ENCODE results near the gene CASK.
A peak's percentile ranks its signal among the peaks of the same experiment; 100 is the strongest.

Gene CASK

GRCh38 chrX:41507919-41508318 is 415.4 kb downstream of the CASK start:
- Histone ChIP-seq H3K4me2 (ENCODE audit: low read length) (no peak overlapping the region), H3K79me2 (ENCODE audit: insufficient read depth, low read length) (no peaks in the 10 kb centered on the region), H3K27me3 (ENCODE audit: insufficient read depth, low read length) (no peaks in the 10 kb centered on the region), H3K9me2 (ENCODE audit: low read depth, low read length) (no peaks in the 10 kb centered on the region), H3K4me3 (ENCODE audit: low read depth, low read length, poor library complexity, severe bottlenecking) (no peak overlapping the region), H3K9ac (ENCODE audit: low read length) (no peak overlapping the region), H2AFZ (ENCODE audit: low read length) (no peak overlapping the region), H3K36me3 (ENCODE audit: insufficient read depth, low read length) (no peaks in the 10 kb centered on the region), H3K27ac (ENCODE audit: low read depth, low read length, poor library complexity, severe bottlenecking) (peak overlapping the region; percentile 17), H3K9me3 (ENCODE audit: low read length) (no peaks in the 10 kb centered on the region), H4K20me1 (ENCODE audit: insufficient read depth, low read length) (no peaks in the 10 kb centered on the region), H3F3A (ENCODE audit: insufficient read depth, low read length) (no peaks in the 10 kb centered on the region), H3K4me1 (ENCODE audit: insufficient read depth, low read length, severe bottlenecking) (peaks cover 30% of the 10 kb centered on the region)
- no peak for TF ChIP-seq CTCF (IDR thresholded peaks at IDR 0.05; ENCODE audit: low read length)
- TF ChIP-seq EZH2 (IDR thresholded peaks at IDR 0.05; ENCODE audit: borderline replicate concordance, low read length), result no peak

GRCh38 chrX:41502004-41502403 is 421.4 kb downstream of the CASK start:
- no peaks in the 10 kb centered on the region for H3K27me3 ChIP-seq (ENCODE audit: insufficient read depth, low read length)
- H3K79me2 ChIP-seq (ENCODE audit: insufficient read depth, low read length), result no peaks in the 10 kb centered on the region
- H2AFZ ChIP-seq (ENCODE audit: low read length), result no peak overlapping the region
- no peaks in the 10 kb centered on the region for H3K9me2 ChIP-seq (ENCODE audit: low read depth, low read length)
- no peaks in the 10 kb centered on the region for H3K36me3 ChIP-seq (ENCODE audit: insufficient read depth, low read length)
- no peak overlapping the region for H3K27ac ChIP-seq (ENCODE audit: low read depth, low read length, poor library complexity, severe bottlenecking)
- H3K4me3 ChIP-seq (ENCODE audit: low read depth, low read length, poor library complexity, severe bottlenecking), result no peak overlapping the region
- H3F3A ChIP-seq (ENCODE audit: insufficient read depth, low read length), result no peaks in the 10 kb centered on the region
- no peaks in the 10 kb centered on the region for H3K9me3 ChIP-seq (ENCODE audit: low read length)
- H4K20me1 ChIP-seq (ENCODE audit: insufficient read depth, low read length), result no peaks in the 10 kb centered on the region
- no peak overlapping the region for H3K9ac ChIP-seq (ENCODE audit: low read length)
- no peak for TF ChIP-seq EZH2 (IDR thresholded peaks at IDR 0.05; ENCODE audit: borderline replicate concordance, low read length)
- H3K4me1 ChIP-seq (ENCODE audit: insufficient read depth, low read length, severe bottlenecking), result peaks cover 11% of the 10 kb centered on the region
- H3K4me2 ChIP-seq (ENCODE audit: low read length), result no peak overlapping the region

- no peaks in the 10 kb centered on the region for H4K20me1 ChIP-seq (ENCODE audit: insufficient read depth, low read length)
- H3K4me2 ChIP-seq (ENCODE audit: low read length), result no peak overlapping the region
- H3K4me1 ChIP-seq (ENCODE audit: insufficient read depth, low read length, severe bottlenecking), result peaks cover 11% of the 10 kb centered on the region
- no peak overlapping the region for H2AFZ ChIP-seq (ENCODE audit: low read length)
- no peak overlapping the region for H3K27ac ChIP-seq (ENCODE audit: low read depth, low read length, poor library complexity, severe bottlenecking)
- H3K9me2 ChIP-seq (ENCODE audit: low read depth, low read length), result no peaks in the 10 kb centered on the region
- H3F3A ChIP-seq (ENCODE audit: insufficient read depth, low read length), result no peaks in the 10 kb centered on the region
- no peak overlapping the region for H3K4me3 ChIP-seq (ENCODE audit: low read depth, low read length, poor library complexity, severe bottlenecking)
- H3K9me3 ChIP-seq (ENCODE audit: low read length), result no peaks in the 10 kb centered on the region
- no peak for TF ChIP-seq CTCF (IDR thresholded peaks at IDR 0.05; ENCODE audit: low read length)
- no peak for TF ChIP-seq EZH2 (IDR thresholded peaks at IDR 0.05; ENCODE audit: borderline replicate concordance, low read length)
- H3K27me3 ChIP-seq (ENCODE audit: insufficient read depth, low read length), result no peaks in the 10 kb centered on the region
- no peaks in the 10 kb centered on the region for H3K36me3 ChIP-seq (ENCODE audit: insufficient read depth, low read length)
- H3K9ac ChIP-seq (ENCODE audit: low read length), result no peak overlapping the region
- no peaks in the 10 kb centered on the region for H3K79me2 ChIP-seq (ENCODE audit: insufficient read depth, low read length)
Observed at GRCh38 chrX:41499984-41500383, 423.4 kb downstream of the CASK start.

GRCh38 chrX:41499195-41499594 is 424.2 kb downstream of the CASK start:
- Histone ChIP-seq H3F3A (ENCODE audit: insufficient read depth, low read length) (no peaks in the 10 kb centered on the region), H4K20me1 (ENCODE audit: insufficient read depth, low read length) (no peaks in the 10 kb centered on the region), H3K27me3 (ENCODE audit: insufficient read depth, low read length) (no peaks in the 10 kb centered on the region), H3K4me2 (ENCODE audit: low read length) (no peak overlapping the region), H3K79me2 (ENCODE audit: insufficient read depth, low read length) (no peaks in the 10 kb centered on the region), H3K9me3 (ENCODE audit: low read length) (no peaks in the 10 kb centered on the region), H3K4me3 (ENCODE audit: low read depth, low read length, poor library complexity, severe bottlenecking) (no peak overlapping the region), H3K9me2 (ENCODE audit: low read depth, low read length) (no peaks in the 10 kb centered on the region), H3K4me1 (ENCODE audit: insufficient read depth, low read length, severe bottlenecking) (peaks cover 11% of the 10 kb centered on the region), H3K9ac (ENCODE audit: low read length) (no peak overlapping the region), H3K27ac (ENCODE audit: low read depth, low read length, poor library complexity, severe bottlenecking) (no peak overlapping the region), H3K36me3 (ENCODE audit: insufficient read depth, low read length) (no peaks in the 10 kb centered on the region), H2AFZ (ENCODE audit: low read length) (no peak overlapping the region)
- TF ChIP-seq EZH2 (IDR thresholded peaks at IDR 0.05; ENCODE audit: borderline replicate concordance, low read length) (no peak), CTCF (IDR thresholded peaks at IDR 0.05; ENCODE audit: low read length) (no peak)

Data from OCI-LY1 (cell line).